Fibroblast of the aortic adventitia (primary cell): Measurements from ENCODE around the gene LTBP4. TPM values are rescaled to one million over a fixed set of nuclear protein-coding genes. Genes with fewer than 3 reads are reported as not detected.

ENCODE experiments used
- DNase-seq: peaks from one replicate; pipeline ENCODE4 v3.0.0-alpha.2; 2010; ENCODE audit warnings: low read depth
- H3K4me3 ChIP-seq: 2 replicates; pipeline ENCODE4 v1.5.1; 2011; ENCODE audit warnings: low read depth, mild to moderate bottlenecking, control low read depth, low read length, moderate library complexity
- CTCF ChIP-seq: IDR thresholded peaks from 2 replicates; pipeline ENCODE4 v1.5.1; 2011; ENCODE audit warnings: mild to moderate bottlenecking, low read length, control low read depth, inconsistent platforms; ENCODE audit not compliant: insufficient read depth
- total RNA-seq: library from RNA; depleted of rRNA; stranded (reverse); fragments of >200 nt; gene quantifications from 2 replicates; pipeline ENCODE4 v1.2.3, GENCODE V29; 2012; ENCODE audit warnings: low replicate concordance

The LTBP4 gene
- total RNA-seq, 1 donor, result 31.5 TPM

- H3K4me3 ChIP-seq, result no peak overlapping the region
- DNase-seq, result peak; percentile 45
- TF ChIP-seq CTCF, result no peak
Observed at GRCh38 chr19:40585241-40585981, 15.8 kb upstream of the LTBP4 start.

- no peak for TF ChIP-seq CTCF
- no peak for DNase-seq
Observed at GRCh38 chr19:40585982-40586422, 15.2 kb upstream of the LTBP4 start.

GRCh38 chr19:40586611-40587010 is 14.6 kb upstream of the LTBP4 start:
- DNase-seq, result no peak
- no peak for TF ChIP-seq CTCF

More at GRCh38 chr19:40585982-40586422, 15.2 kb upstream of the LTBP4 start:
- H3K4me3 ChIP-seq, result no peak overlapping the region

GRCh38 chr19:40588110-40588854 is 12.9 kb upstream of the LTBP4 start:
- no peak for DNase-seq
- no peak for TF ChIP-seq CTCF
- H3K4me3 ChIP-seq, result no peak overlapping the region

More at GRCh38 chr19:40586611-40587010, 14.6 kb upstream of the LTBP4 start:
- no peak overlapping the region for H3K4me3 ChIP-seq

GRCh38 chr19:40588926-40589569 is 12.1 kb upstream of the LTBP4 start:
- no peak for DNase-seq
- H3K4me3 ChIP-seq, result no peak overlapping the region
- no peak for TF ChIP-seq CTCF

GRCh38 chr19:40589591-40590429 is 11.4 kb upstream of the LTBP4 start:
- H3K4me3 ChIP-seq, result no peak overlapping the region
- DNase-seq, result no peak

More at GRCh38 chr19:40589591-40590429, 11.4 kb upstream of the LTBP4 start:
- TF ChIP-seq CTCF, result no peak
